ENCODE data around the gene TRMT44. TPM values are rescaled to one million over a fixed set of nuclear protein-coding genes. Genes with fewer than 3 reads are reported as not detected.

Gene TRMT44
- total RNA-seq, 1 donor from 2014 or later: 24.2 TPM

DNA sequence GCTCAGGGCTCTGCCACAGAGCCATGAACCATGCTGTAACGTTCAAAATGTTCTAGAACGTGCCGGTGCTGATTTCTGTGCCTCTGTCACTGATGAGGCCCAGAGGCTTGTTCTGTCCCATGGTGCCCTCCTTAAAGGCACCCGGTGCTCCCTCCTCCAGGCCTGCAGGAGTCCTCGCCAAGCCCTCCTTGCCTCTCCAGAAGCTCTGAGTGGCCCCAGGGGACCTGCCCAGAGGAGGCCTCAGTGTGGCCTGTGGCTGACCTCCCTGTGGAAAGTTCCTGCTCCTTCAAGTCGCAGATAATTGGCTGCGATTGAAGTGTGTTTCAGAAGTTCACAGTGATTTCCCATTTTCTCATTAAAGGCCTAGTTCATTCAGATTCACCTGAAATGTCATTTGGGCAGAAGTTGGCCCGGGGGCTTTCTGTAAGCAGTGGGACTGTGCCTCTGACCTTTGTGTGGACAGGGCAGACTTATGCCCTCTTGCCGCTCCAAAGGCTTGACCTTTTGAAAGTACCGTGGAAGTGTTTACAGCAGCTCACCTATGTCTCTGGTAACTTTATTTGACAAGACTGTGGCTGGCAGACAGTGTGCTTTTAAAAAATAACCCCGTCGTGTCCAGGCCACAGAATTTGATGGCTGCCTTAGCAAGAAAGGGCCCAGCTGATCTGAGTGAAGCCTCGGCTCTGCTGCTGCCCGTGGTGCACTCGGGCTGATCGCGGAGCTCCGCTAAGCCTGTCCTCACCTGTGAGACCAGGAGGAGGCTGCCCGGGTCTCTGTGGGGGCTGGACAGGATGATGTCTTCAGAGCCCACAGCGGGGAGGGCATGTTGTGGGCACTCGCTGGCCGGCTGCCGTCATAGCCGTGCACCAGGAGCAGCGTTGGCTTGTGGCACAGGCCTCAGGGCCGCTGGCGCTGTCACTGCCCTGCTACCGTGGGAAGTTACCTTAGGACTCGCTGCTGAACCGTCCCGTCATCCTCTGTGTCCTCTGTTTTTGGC, 25.3 kb downstream of the TRMT44 start:
- no peak overlapping the region for H3K27ac ChIP-seq
- H3K4me1 ChIP-seq: no peaks in the 10 kb centered on the region
- intact Hi-C loops (cut with DNase I): loop anchor here (5.0 kb wide), 1 partner anchor 126 kb away; the partner anchor contains the start of gene CPZ
- no peak for DNase-seq
- no peak overlapping the region for H3K4me3 ChIP-seq
- H3K27me3 ChIP-seq: no peaks in the 10 kb centered on the region
- TF ChIP-seq, protein P1, sequence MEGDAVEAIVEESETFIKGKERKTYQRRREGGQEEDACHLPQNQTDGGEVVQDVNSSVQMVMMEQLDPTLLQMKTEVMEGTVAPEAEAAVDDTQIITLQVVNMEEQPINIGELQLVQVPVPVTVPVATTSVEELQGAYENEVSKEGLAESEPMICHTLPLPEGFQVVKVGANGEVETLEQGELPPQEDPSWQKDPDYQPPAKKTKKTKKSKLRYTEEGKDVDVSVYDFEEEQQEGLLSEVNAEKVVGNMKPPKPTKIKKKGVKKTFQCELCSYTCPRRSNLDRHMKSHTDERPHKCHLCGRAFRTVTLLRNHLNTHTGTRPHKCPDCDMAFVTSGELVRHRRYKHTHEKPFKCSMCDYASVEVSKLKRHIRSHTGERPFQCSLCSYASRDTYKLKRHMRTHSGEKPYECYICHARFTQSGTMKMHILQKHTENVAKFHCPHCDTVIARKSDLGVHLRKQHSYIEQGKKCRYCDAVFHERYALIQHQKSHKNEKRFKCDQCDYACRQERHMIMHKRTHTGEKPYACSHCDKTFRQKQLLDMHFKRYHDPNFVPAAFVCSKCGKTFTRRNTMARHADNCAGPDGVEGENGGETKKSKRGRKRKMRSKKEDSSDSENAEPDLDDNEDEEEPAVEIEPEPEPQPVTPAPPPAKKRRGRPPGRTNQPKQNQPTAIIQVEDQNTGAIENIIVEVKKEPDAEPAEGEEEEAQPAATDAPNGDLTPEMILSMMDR (IDR thresholded peaks at IDR 0.05): no peak
- peaks cover 66% of the 10 kb centered on the region for H3K36me3 ChIP-seq
- no peak for ATAC-seq
- H3K9me3 ChIP-seq: no peaks in the 10 kb centered on the region

DNA sequence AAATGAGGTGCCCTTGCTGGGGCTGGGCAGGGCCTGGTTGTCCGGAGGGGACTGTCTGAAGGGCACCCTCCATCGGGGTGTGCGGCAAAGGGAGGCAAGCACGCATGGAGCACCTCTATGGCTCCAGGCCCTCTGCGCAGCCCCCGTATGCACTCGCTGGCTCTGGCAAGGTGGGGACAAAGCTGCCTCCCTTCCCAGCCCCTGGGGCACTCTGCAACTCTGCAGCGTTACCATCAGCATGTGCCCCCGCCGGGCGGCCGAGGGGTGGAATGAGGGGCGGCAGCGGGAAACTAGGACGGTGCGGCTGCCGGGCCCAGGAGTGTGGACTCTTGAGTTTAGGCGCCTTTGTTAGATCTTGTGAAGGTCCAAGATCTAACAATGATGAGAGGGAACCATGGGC, 26.4 kb downstream of the TRMT44 start:
- Histone ChIP-seq H3K4me1 (peaks cover 2% of the 10 kb centered on the region), H3K36me3 (peaks cover 55% of the 10 kb centered on the region), H3K27me3 (no peaks in the 10 kb centered on the region), H3K27ac (no peak overlapping the region), H3K9me3 (no peaks in the 10 kb centered on the region), H3K4me3 (no peak overlapping the region)
- ATAC-seq (no peak), DNase-seq (no peak)
- TF ChIP-seq, protein P1 (IDR thresholded peaks at IDR 0.05): no peak
- intact Hi-C loops (cut with DNase I): loop anchor here (5.0 kb wide), 1 partner anchor 125 kb away; the partner anchor contains the start of gene CPZ

DNA sequence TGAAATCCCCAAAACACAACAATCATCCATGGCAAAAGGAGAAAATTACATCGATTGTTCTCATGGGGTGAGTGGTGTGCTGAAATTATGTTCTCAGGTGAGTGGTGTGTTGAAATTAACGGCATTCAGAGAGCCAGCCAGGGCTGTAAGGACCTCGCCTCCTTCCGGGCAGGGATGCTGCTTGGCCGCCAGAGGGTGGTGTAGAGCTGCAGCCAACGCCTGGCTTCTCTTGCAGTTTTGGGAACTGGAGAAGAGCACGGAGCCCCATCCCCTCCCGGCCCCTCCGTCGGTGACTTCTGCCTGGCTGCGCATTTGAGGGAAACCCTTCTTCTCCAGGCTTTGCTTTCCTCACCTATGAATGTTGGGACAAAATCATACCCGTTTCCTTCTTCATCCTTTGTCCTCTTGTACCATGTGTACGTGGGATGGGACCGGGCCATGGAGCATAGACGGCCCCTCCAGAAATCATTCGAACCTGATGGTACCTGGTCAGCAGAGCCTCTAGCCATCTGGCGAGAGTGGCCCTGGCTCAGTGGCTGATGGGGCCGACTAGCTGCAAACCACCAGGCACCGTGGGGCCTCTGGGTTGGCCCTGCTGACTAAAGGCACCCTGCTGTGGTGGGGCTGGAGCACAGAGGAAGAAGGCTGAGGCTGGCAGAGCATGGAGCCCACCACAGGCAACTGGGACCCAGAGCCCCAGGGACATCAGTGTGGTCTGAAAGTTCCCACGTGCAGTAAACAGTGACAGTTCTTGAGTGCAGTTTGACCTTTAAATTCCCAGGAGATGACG, 28.4 kb downstream of the TRMT44 start:
- Histone ChIP-seq H3K27me3 (no peaks in the 10 kb centered on the region), H3K36me3 (peaks cover 42% of the 10 kb centered on the region), H3K27ac (no peak overlapping the region), H3K4me1 (peaks cover 13% of the 10 kb centered on the region), H3K4me3 (no peak overlapping the region), H3K9me3 (no peaks in the 10 kb centered on the region)
- intact Hi-C loops (cut with DNase I): loop anchor here (5.0 kb wide), 1 partner anchor 123 kb away; the partner anchor contains the start of gene CPZ
- TF ChIP-seq, protein P1 (IDR thresholded peaks at IDR 0.05): peak; percentile 92
- DNase-seq (peak; percentile 86), ATAC-seq (peak; percentile 86)

DNA sequence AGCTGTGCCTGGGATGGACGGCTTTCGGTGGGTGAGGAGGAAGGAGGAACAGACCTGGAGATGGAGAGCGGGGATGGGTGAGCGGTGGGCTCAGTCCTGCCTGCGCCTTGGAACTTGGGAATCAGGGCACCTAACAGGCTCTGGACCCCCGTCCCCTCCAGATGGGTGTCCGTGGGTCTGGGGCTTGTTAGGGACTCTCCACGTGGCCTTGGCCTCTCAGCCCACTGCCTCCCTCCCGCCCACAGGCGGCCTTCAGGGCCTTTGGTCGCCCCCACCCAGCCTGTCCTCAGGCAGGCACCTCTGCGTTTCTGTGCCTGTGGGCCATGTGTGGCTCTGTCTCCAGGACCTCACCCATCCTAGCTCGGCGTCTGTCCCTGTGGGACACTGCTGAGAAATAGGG, 29.0 kb downstream of the TRMT44 start:
- DNase-seq: no peak
- no peak overlapping the region for H3K27ac ChIP-seq

DNA sequence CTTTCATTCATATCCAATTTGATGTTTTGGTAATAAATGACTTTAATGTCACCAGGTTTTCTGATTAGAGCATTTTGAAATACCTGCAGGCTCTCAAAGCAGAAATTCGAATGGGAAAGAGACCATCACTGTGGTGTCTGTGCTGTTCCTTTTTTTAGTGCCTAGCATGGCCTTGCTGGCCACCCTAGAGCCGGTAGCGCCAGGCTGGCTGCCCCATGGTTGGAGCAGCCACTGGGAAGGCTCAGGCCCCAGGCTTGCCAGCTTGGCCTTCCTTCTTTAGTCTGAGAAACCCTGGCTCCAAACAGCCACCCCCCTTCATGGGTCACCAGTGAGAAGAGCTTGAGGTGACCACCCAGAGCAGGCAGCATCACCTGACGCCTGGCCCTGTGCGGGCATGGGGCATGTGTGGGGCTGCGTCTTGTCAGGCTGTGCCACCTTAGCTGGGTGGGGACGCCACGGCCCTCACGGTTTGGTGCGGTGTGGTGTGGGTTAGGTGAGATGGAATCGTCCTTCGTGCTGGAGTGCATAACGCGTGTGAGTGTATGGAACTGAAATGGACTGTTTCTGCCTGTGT, 30.0 kb downstream of the TRMT44 start:
- Histone ChIP-seq H3K36me3 (peaks cover 26% of the 10 kb centered on the region), H3K9me3 (no peaks in the 10 kb centered on the region), H3K27ac (no peak overlapping the region), H3K4me1 (peaks cover 13% of the 10 kb centered on the region), H3K27me3 (no peaks in the 10 kb centered on the region), H3K4me3 (no peak overlapping the region)
- ATAC-seq (no peak), DNase-seq (no peak)
- intact Hi-C loops (cut with DNase I): no loop called here
- TF ChIP-seq, protein P1 (IDR thresholded peaks at IDR 0.05): no peak

More for the DNA sequence above, 29.0 kb downstream of the TRMT44 start:
- Histone ChIP-seq H3K36me3 (peaks cover 36% of the 10 kb centered on the region), H3K4me3 (no peak overlapping the region), H3K27me3 (no peaks in the 10 kb centered on the region), H3K4me1 (peaks cover 13% of the 10 kb centered on the region), H3K9me3 (no peaks in the 10 kb centered on the region)
- TF ChIP-seq, protein P1 (IDR thresholded peaks at IDR 0.05): no peak
- intact Hi-C loops (cut with DNase I): loop anchor here (5.0 kb wide), 1 partner anchor 123 kb away; the partner anchor contains the start of gene CPZ
- ATAC-seq: no peak

All from upper lobe of right lung (tissue), 1 donor.